A549 (cell line): ENCODE results near the gene DCAF11. TPM values are rescaled to one million over a fixed set of nuclear protein-coding genes. Genes with fewer than 3 reads are reported as not detected.

ENCODE experiments used
- ATAC-seq, 2 experiments: fragments of 200-7000 bp in 1 of 2; fragments of >200 bp in 1 of 2; cut with Nextera tagmentation in 1 of 2; cut with Tn5 transposase in 1 of 2; 3 replicates each; pipeline versions ENCODE4 v1.8.0 to v1.9.1; 2018 to 2020; ENCODE audit warnings: mild to moderate bottlenecking in 1 of 2, moderate library complexity in 1 of 2
- CTCF ChIA-PET: fragments of 300-600 bp; sonication (Branson Sonifier 250); formaldehyde crosslinking; extraction: SDS; loops from one replicate; lab custom pipeline; 2021; ENCODE audit warnings: antibody characterized with exemption, inconsistent platforms; lab: Yijun Ruan, JAX
- POLR2A ChIA-PET: fragments of 350-600 bp; formaldehyde crosslinking; extraction: SDS; loops from one replicate; lab custom pipeline; 2021; ENCODE audit warnings: antibody characterized with exemption, inconsistent platforms; lab: Yijun Ruan, JAX
- DNase-seq, 2 experiments: peaks; one replicate each; pipeline versions ENCODE4 v3.0.0 to v3.0.0-alpha.2; 2011 to 2016; ENCODE audit warnings: low read depth in 1 of 2, low spot score in 1 of 2
- FAIRE-seq: peaks from 2 replicates; lab custom pipeline; 2011; peaks lifted over from hg19 to GRCh38; lab: Jason Lieb, UNC
- H3K27ac ChIP-seq, 2 experiments: fragments of >200 bp; sonication (Bioruptor Twin); formaldehyde crosslinking; 3 replicates each; pipeline ENCODE4 v1.5.1; 2016 to 2017
- H3K4me1 ChIP-seq: fragments of >200 bp; sonication (Bioruptor Twin); formaldehyde crosslinking; 3 replicates; pipeline ENCODE4 v1.6.1; 2016
- H3K4me2 ChIP-seq: fragments of >200 bp; sonication (Bioruptor Twin); formaldehyde crosslinking; 3 replicates; pipeline ENCODE4 v1.6.1; 2016
- H3K4me3 ChIP-seq: fragments of >200 bp; sonication (Bioruptor Twin); formaldehyde crosslinking; 3 replicates; pipeline ENCODE4 v1.5.1; 2016
- H3K9me3 ChIP-seq: fragments of >200 bp; sonication (Bioruptor Twin); formaldehyde crosslinking; 3 replicates; pipeline ENCODE4 v1.6.1; 2016
- ATOH8 ChIP-seq: fragments of 250-450 bp; sonication (Bioruptor Pico); IDR thresholded peaks from 2 replicates; pipeline ENCODE4 v1.5.0; 2020; ENCODE audit warnings: low read depth, mild to moderate bottlenecking, moderate library complexity
- CEBPB ChIP-seq, 2 experiments: fragments of >200 bp in 1 of 2; sonication (Bioruptor Twin) in 1 of 2; formaldehyde crosslinking in 1 of 2; IDR thresholded peaks; 2 replicates each; pipeline ENCODE4 v1.6.1; 2012 to 2016
- E2F6 ChIP-seq: IDR thresholded peaks from 2 replicates; pipeline ENCODE4 v1.6.1; 2012; ENCODE audit warnings: low read depth, borderline replicate concordance
- ESRRA ChIP-seq: fragments of 150-350 bp; IDR thresholded peaks from 2 replicates; pipeline ENCODE4 v1.6.1; 2014; ENCODE audit warnings: mild to moderate bottlenecking, low read length, borderline replicate concordance
- HMGXB4 ChIP-seq: fragments of 250-450 bp; sonication (Bioruptor Pico); IDR thresholded peaks from 2 replicates; pipeline ENCODE4 v1.5.0; 2021; ENCODE audit warnings: mild to moderate bottlenecking, moderate library complexity, borderline replicate concordance
- HOXB13 ChIP-seq: fragments of 250-450 bp; sonication (Bioruptor Pico); IDR thresholded peaks from 2 replicates; pipeline ENCODE4 v1.5.0; 2020; ENCODE audit warnings: low read depth, mild to moderate bottlenecking, moderate library complexity
- HOXB5 ChIP-seq: fragments of 250-450 bp; sonication (Bioruptor Pico); IDR thresholded peaks from 2 replicates; pipeline ENCODE4 v1.5.0; 2020; ENCODE audit warnings: mild to moderate bottlenecking, moderate library complexity
- JUNB ChIP-seq: fragments of >200 bp; sonication (Bioruptor Twin); formaldehyde crosslinking; IDR thresholded peaks from 2 replicates; pipeline ENCODE4 v1.6.1; 2016
- KDM1A ChIP-seq: fragments of 200-600 bp; sonication (generic); IDR thresholded peaks from 2 replicates; pipeline ENCODE4 v1.6.1; 2016; ENCODE audit warnings: low read depth, mild to moderate bottlenecking
- MAZ ChIP-seq: fragments of 150-350 bp; IDR thresholded peaks from 2 replicates; pipeline ENCODE4 v1.6.1; 2014; ENCODE audit warnings: antibody characterized with exemption, low read depth, low read length, borderline replicate concordance
- NPAS2 ChIP-seq: fragments of 250-450 bp; sonication (Bioruptor Pico); IDR thresholded peaks from 2 replicates; pipeline ENCODE4 v1.8.0; 2022; ENCODE audit warnings: mild to moderate bottlenecking, moderate library complexity, borderline replicate concordance
- PBX3 ChIP-seq: IDR thresholded peaks from 2 replicates; pipeline ENCODE4 v1.6.1; 2012
- POLR2A ChIP-seq: IDR thresholded peaks from 2 replicates; pipeline ENCODE4 v1.6.1; 2012; ENCODE audit warnings: mild to moderate bottlenecking, low read length
- RNF2 ChIP-seq: fragments of 200-600 bp; sonication (generic); IDR thresholded peaks from 2 replicates; pipeline ENCODE4 v1.6.1; 2016; ENCODE audit warnings: low read depth, mild to moderate bottlenecking, antibody characterized with exemption, moderate library complexity, borderline replicate concordance
- TFCP2L1 ChIP-seq: fragments of 250-450 bp; sonication (Bioruptor Pico); IDR thresholded peaks from 2 replicates; pipeline ENCODE4 v1.5.0; 2021; ENCODE audit warnings: mild to moderate bottlenecking
- TP53 ChIP-seq: fragments of 250-450 bp; sonication (Bioruptor Pico); IDR thresholded peaks from 2 replicates; pipeline ENCODE4 v1.5.0; 2021; ENCODE audit warnings: mild to moderate bottlenecking, moderate library complexity
- ZFP36 ChIP-seq: fragments of 450-650 bp; IDR thresholded peaks from 2 replicates; pipeline ENCODE4 v1.6.1; 2014; ENCODE audit warnings: borderline replicate concordance; ENCODE audit not compliant: partially characterized antibody
- ZSCAN20 ChIP-seq: fragments of 250-450 bp; sonication (Bioruptor Pico); IDR thresholded peaks from 2 replicates; pipeline ENCODE4 v1.8.0; 2022; ENCODE audit warnings: mild to moderate bottlenecking, moderate library complexity
- WGBS: methylation state at CpG from one replicate; pipeline ENCODE4 v1.1.6; 2017; ENCODE audit errors: missing lambda C conversion rate; 5-methylcytosine and 5-hydroxymethylcytosine counted together
- polyA plus RNA-seq, 4 experiments: library from polyadenylated mRNA; depleted of rRNA in 3 of 4; stranded (reverse); fragments of >200 nt; fragmentation: RNase III in 1 of 4; extraction: RNeasy Plus Mini Kit Qiagen cat#74134 plus additional on column Dnase treatment in 1 of 4; gene quantifications; 2 replicates in 3 of 4; 3 replicates in 1 of 4; pipeline ENCODE4 v1.2.3, GENCODE V29; 2011 to 2017

The DCAF11 gene
- polyA plus RNA-seq, 2 of the 4 experiments (the other 2 are of a cell fraction) = 27.9 to 30.7 TPM

- DNase-seq (no peak), FAIRE-seq (no peak), ATAC-seq (no peak)
- Histone ChIP-seq H3K4me3 (no peak overlapping the region), H3K27ac (no peak overlapping the region), H3K4me2 (no peak overlapping the region), H3K4me1 (peaks cover 5% of the 10 kb centered on the region; the same call in 1 of the 3 replicates), H3K9me3 (no peaks in the 10 kb centered on the region)
- TF ChIP-seq HMGXB4 (CRISPR knock-in tag) (no peak), PBX3 (no peak), ZSCAN20 (no peak), ZFP36 (no peak), E2F6 (no peak), KDM1A (no peak), TP53 (CRISPR knock-in tag) (no peak), RNF2 (no peak), MAZ (no peak), HOXB5 (CRISPR knock-in tag) (no peak), ATOH8 (no peak), POLR2A (no peak), JUNB (no peak), HOXB13 (no peak), ESRRA (no peak), CEBPB (IDR thresholded peaks at IDR 0.05) (no peak)
- ChIA-PET CTCF (interaction anchor here (0.7 to 2.4 kb wide), 4 partner anchors 10 to 30 kb away, joined by 4 to 8 read pairs (median 4); partner anchors contain the start of genes IRF9 and NRL), POLR2A (no interaction called here)
- 50% methylated on average over 5 of the region's 7 CpGs for WGBS
Observed at GRCh38 chr14:24130717-24131548, 16.4 kb downstream of the DCAF11 start.

- Histone ChIP-seq H3K4me1 (peaks cover 5% of the 10 kb centered on the region; the same call in 2 of the 3 replicates), H3K4me2 (no peak overlapping the region), H3K9me3 (no peaks in the 10 kb centered on the region), H3K27ac (no peak overlapping the region), H3K4me3 (no peak overlapping the region)
- ChIA-PET POLR2A (no interaction called here), CTCF (interaction anchor here (1.3 to 2.4 kb wide), 3 partner anchors 10 to 23 kb away, joined by 4 to 8 read pairs (median 5); partner anchors contain the start of gene NRL)
- DNase-seq (no peak), ATAC-seq (no peak), FAIRE-seq (no peak)
- TF ChIP-seq ZFP36 (no peak), TFCP2L1 (CRISPR knock-in tag) (no peak), NPAS2 (CRISPR knock-in tag) (no peak)
- 82% methylated on average over 10 of the region's 15 CpGs for WGBS
Observed at GRCh38 chr14:24131549-24131966, 17.0 kb downstream of the DCAF11 start.
